SK-N-SH (cell line): ENCODE measurements around the gene ZNF208.

ENCODE experiments used
- EP300 ChIP-seq, 2 experiments: IDR thresholded peaks; 2 replicates each; pipeline versions ENCODE4 v1.4.0 to v1.6.1; 2012; ENCODE audit warnings: borderline replicate concordance in 1 of 2, low read depth in 1 of 2, low read length in 1 of 2
- NFIC ChIP-seq: IDR thresholded peaks from 2 replicates; pipeline ENCODE4 v1.4.0; 2012; ENCODE audit warnings: borderline replicate concordance
- POLR2AphosphoS5 ChIP-seq: IDR thresholded peaks from 2 replicates; pipeline ENCODE4 v1.6.1; 2012; ENCODE audit warnings: low read depth, low read length
- RAD21 ChIP-seq: IDR thresholded peaks from 2 replicates; pipeline ENCODE4 v1.6.1; 2012; ENCODE audit warnings: mild to moderate bottlenecking, low read length
- RCOR1 ChIP-seq: fragments of 150-350 bp; IDR thresholded peaks from 2 replicates; pipeline ENCODE4 v1.6.1; 2017; ENCODE audit warnings: antibody characterized with exemption, low read length
- RFX5 ChIP-seq: IDR thresholded peaks from 2 replicates; pipeline ENCODE4 v1.6.1; 2012; ENCODE audit warnings: mild to moderate bottlenecking, improper control_type of control experiment, low read length
- SIN3A ChIP-seq: IDR thresholded peaks from 2 replicates; pipeline ENCODE4 v1.6.1; 2012; ENCODE audit warnings: low read depth, mild to moderate bottlenecking, low read length, moderate library complexity, borderline replicate concordance
- TF ChIP-seq, protein P1 (sequence below): fragments of 200-600 bp; sonication (generic); IDR thresholded peaks from 2 replicates; pipeline ENCODE4 v1.6.1; 2017; ENCODE audit warnings: antibody characterized with exemption, mild to moderate bottlenecking, moderate library complexity

DNA sequence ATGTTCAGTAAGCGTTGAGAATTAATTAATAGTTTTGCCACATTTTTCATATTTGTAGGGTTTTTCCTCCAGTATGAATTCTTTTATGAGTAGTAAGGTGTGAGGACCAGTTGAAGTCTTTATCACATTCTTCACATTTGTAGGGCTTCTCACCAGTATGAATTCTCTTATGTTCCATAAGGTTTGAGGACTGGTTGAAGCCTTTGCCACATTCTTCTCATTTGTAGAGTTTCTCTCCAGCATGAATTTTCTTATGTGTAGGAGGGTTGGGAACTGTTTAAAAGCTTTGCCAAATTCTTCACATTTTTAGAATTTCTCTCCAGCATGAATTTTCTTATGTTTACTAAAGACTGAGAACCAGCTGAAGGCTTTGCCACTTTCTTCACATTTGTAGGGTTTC, 40.3 kb downstream of the ZNF208 start:
- TF ChIP-seq RAD21 (no peak), EP300 (IDR thresholded peaks at IDR 0.05; ENCODE audit: borderline replicate concordance in 1 of 2, low read depth in 1 of 2, low read length in 1 of 2) (no peak), POLR2AphosphoS5 (no peak), SIN3A (no peak), RFX5 (no peak), RCOR1 (no peak), NFIC (no peak)
- TF ChIP-seq, protein P1, sequence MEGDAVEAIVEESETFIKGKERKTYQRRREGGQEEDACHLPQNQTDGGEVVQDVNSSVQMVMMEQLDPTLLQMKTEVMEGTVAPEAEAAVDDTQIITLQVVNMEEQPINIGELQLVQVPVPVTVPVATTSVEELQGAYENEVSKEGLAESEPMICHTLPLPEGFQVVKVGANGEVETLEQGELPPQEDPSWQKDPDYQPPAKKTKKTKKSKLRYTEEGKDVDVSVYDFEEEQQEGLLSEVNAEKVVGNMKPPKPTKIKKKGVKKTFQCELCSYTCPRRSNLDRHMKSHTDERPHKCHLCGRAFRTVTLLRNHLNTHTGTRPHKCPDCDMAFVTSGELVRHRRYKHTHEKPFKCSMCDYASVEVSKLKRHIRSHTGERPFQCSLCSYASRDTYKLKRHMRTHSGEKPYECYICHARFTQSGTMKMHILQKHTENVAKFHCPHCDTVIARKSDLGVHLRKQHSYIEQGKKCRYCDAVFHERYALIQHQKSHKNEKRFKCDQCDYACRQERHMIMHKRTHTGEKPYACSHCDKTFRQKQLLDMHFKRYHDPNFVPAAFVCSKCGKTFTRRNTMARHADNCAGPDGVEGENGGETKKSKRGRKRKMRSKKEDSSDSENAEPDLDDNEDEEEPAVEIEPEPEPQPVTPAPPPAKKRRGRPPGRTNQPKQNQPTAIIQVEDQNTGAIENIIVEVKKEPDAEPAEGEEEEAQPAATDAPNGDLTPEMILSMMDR = no peak
